ENCODE data around the gene CLDN8.

Gene CLDN8

DNA sequence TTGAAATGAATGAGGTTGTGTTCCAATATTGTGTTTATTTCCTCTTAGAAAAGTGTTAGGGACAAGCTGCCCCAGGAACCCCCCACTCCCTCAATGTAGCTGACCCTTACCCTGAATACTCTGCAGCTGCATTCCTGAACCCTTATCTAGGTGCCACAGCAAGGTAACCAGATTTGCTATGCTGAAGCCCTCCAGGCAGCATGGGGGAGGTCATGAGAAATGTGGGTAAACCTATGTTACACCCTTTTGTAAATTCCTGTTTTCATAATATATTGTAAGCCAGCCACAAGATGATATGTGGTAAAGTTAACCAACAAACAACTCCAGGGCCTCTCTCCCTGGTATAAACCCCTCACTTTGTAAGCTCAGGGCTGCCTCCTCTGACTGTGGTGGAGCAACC lies 27.8 kb upstream of the CLDN8 start:
- Histone ChIP-seq H3K14ac (ENCODE audit: low read length) (no peak overlapping the region), H3K9ac (ENCODE audit: low read depth, low read length, poor library complexity) (no peak overlapping the region), H3K27me3 (ENCODE audit: control insufficient read depth in 3 of 3, insufficient read depth in 3 of 3, low read depth in 1 of 3, low read length in 3 of 3) (no peaks in the 10 kb centered on the region), H2AFZ (ENCODE audit: low read length) (no peak overlapping the region), H2BK12ac (ENCODE audit: low read length) (no peak overlapping the region), H3K18ac (ENCODE audit: low read length) (no peak overlapping the region), H2BK15ac (ENCODE audit: low read length) (no peak overlapping the region), H3K4me3 (ENCODE audit: low read length in 2 of 2) (no peak overlapping the region), H3K36me3 (replicated peaks in 1 of 2; ENCODE audit: control insufficient read depth in 2 of 2, insufficient read depth in 2 of 2, low read length in 2 of 2) (no peaks in the 10 kb centered on the region), H3K23ac (ENCODE audit: low read depth, low read length, poor library complexity) (no peak overlapping the region), H3K9me3 (replicated peaks in 1 of 2; ENCODE audit: control insufficient read depth in 2 of 2, insufficient read depth in 1 of 2, low read depth in 1 of 2, low read length in 2 of 2) (no peaks in the 10 kb centered on the region), H3K4me2 (ENCODE audit: insufficient read depth, low read length, poor library complexity, severe bottlenecking) (no peak overlapping the region), H3K27ac (replicated peaks; ENCODE audit: low read length) (no peak overlapping the region), H3K4me1 (ENCODE audit: control insufficient read depth in 2 of 2, insufficient read depth in 1 of 2, low read depth in 1 of 2, low read length in 2 of 2) (no peaks in the 10 kb centered on the region), H2BK120ac (ENCODE audit: low read depth, low read length) (no peak overlapping the region), H3K79me1 (ENCODE audit: low read depth, low read length) (no peaks in the 10 kb centered on the region), H2AK5ac (ENCODE audit: low read depth, low read length) (no peak overlapping the region), H3K4ac (ENCODE audit: low read length) (no peak overlapping the region), H4K8ac (ENCODE audit: low read depth, low read length) (no peak overlapping the region), H2BK5ac (ENCODE audit: low read length) (no peak overlapping the region), H4K91ac (ENCODE audit: low read depth, low read length, poor library complexity) (no peak overlapping the region)
- DNase-seq (ENCODE audit: low spot score): no peak

DNA sequence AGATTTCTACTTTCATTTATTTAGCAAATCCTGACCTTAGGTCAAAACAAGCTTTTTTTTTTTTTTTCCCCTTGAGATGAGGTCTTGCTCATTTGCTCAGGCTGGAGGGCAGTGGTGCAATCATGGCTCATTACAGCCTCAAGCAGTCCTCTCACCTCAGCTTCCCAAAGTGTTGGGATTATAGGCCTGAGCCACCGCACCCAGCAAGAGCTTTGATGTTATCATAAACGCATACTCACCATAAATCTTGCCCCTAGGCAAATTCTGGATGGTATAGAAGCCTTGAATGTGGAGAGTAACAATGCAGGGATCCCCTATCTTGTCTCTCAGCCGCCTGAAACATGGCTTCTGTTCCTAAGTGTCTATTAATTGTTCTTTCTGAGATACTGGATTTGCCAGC lies 24.8 kb upstream of the CLDN8 start:
- Histone ChIP-seq H3K27ac (replicated peaks; ENCODE audit: low read length) (no peak overlapping the region), H3K27me3 (ENCODE audit: control insufficient read depth in 3 of 3, insufficient read depth in 3 of 3, low read depth in 1 of 3, low read length in 3 of 3) (no peaks in the 10 kb centered on the region), H3K4ac (ENCODE audit: low read length) (no peak overlapping the region), H2BK15ac (ENCODE audit: low read length) (no peak overlapping the region), H2BK5ac (ENCODE audit: low read length) (no peak overlapping the region), H2AK5ac (ENCODE audit: low read depth, low read length) (no peak overlapping the region), H3K36me3 (replicated peaks in 1 of 2; ENCODE audit: control insufficient read depth in 2 of 2, insufficient read depth in 2 of 2, low read length in 2 of 2) (no peaks in the 10 kb centered on the region), H4K8ac (ENCODE audit: low read depth, low read length) (no peak overlapping the region), H2BK120ac (ENCODE audit: low read depth, low read length) (no peak overlapping the region), H3K4me1 (ENCODE audit: control insufficient read depth in 2 of 2, insufficient read depth in 1 of 2, low read depth in 1 of 2, low read length in 2 of 2) (no peaks in the 10 kb centered on the region), H2BK12ac (ENCODE audit: low read length) (no peak overlapping the region), H3K79me1 (ENCODE audit: low read depth, low read length) (no peaks in the 10 kb centered on the region), H3K14ac (ENCODE audit: low read length) (peak overlapping the region; percentile 82), H3K23ac (ENCODE audit: low read depth, low read length, poor library complexity) (no peak overlapping the region), H2AFZ (ENCODE audit: low read length) (no peak overlapping the region), H3K4me3 (ENCODE audit: low read length in 2 of 2) (no peak overlapping the region), H3K9ac (ENCODE audit: low read depth, low read length, poor library complexity) (no peak overlapping the region), H3K18ac (ENCODE audit: low read length) (no peak overlapping the region), H4K91ac (ENCODE audit: low read depth, low read length, poor library complexity) (no peak overlapping the region), H3K9me3 (replicated peaks in 1 of 2; ENCODE audit: control insufficient read depth in 2 of 2, insufficient read depth in 1 of 2, low read depth in 1 of 2, low read length in 2 of 2) (no peaks in the 10 kb centered on the region), H3K4me2 (ENCODE audit: insufficient read depth, low read length, poor library complexity, severe bottlenecking) (no peak overlapping the region)
- WGBS, 2 donors (ENCODE audit: extremely low coverage in 2 of 2, insufficient read length in 2 of 2, insufficient replicate concordance in 1 of 2): no CpG with 5 or more reads among the region's 3 CpGs
- DNase-seq (ENCODE audit: low spot score): no peak

DNA sequence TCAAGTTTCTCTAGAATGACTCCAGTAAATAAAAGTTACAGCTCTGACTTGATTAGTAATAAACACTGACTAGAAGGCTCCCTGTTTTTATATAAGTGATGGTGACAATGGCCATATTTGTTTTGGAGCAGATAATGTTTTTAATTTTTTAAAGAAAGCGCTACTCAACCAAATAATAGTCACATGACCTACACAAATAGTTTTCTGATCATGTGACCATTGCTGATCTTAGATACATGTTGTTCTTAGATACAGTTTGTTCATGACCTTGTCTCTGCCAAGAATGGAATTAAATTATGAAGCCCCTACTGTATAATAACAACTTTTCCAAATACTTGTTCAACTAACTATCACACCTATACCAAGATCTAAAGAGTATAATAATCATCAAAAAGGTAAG lies 22.3 kb upstream of the CLDN8 start:
- H2BK120ac ChIP-seq (ENCODE audit: low read depth, low read length): no peak overlapping the region
- H3K4me3 ChIP-seq (ENCODE audit: low read length in 2 of 2): no peak overlapping the region
- no peak overlapping the region for H3K18ac ChIP-seq (ENCODE audit: low read length)
- no peaks in the 10 kb centered on the region for H3K79me1 ChIP-seq (ENCODE audit: low read depth, low read length)
- no peak overlapping the region for H3K4ac ChIP-seq (ENCODE audit: low read length)
- H3K27me3 ChIP-seq (ENCODE audit: control insufficient read depth in 3 of 3, insufficient read depth in 3 of 3, low read depth in 1 of 3, low read length in 3 of 3): no peaks in the 10 kb centered on the region
- H3K23ac ChIP-seq (ENCODE audit: low read depth, low read length, poor library complexity): no peak overlapping the region
- H3K27ac ChIP-seq (replicated peaks; ENCODE audit: low read length): no peak overlapping the region
- DNase-seq (ENCODE audit: low spot score): no peak
- no peak overlapping the region for H2BK15ac ChIP-seq (ENCODE audit: low read length)
- no peak overlapping the region for H3K14ac ChIP-seq (ENCODE audit: low read length)
- no peak overlapping the region for H2AK5ac ChIP-seq (ENCODE audit: low read depth, low read length)
- no peaks in the 10 kb centered on the region for H3K9me3 ChIP-seq (replicated peaks in 1 of 2; ENCODE audit: control insufficient read depth in 2 of 2, insufficient read depth in 1 of 2, low read depth in 1 of 2, low read length in 2 of 2)
- WGBS, 2 donors (ENCODE audit: extremely low coverage in 2 of 2, insufficient read length in 2 of 2, insufficient replicate concordance in 1 of 2): no CpG with 5 or more reads among the region's 1 CpG
- H2BK5ac ChIP-seq (ENCODE audit: low read length): no peak overlapping the region
- no peak overlapping the region for H3K4me2 ChIP-seq (ENCODE audit: insufficient read depth, low read length, poor library complexity, severe bottlenecking)
- H3K9ac ChIP-seq (ENCODE audit: low read depth, low read length, poor library complexity): no peak overlapping the region
- no peak overlapping the region for H4K8ac ChIP-seq (ENCODE audit: low read depth, low read length)
- no peaks in the 10 kb centered on the region for H3K4me1 ChIP-seq (ENCODE audit: control insufficient read depth in 2 of 2, insufficient read depth in 1 of 2, low read depth in 1 of 2, low read length in 2 of 2)
- no peaks in the 10 kb centered on the region for H3K36me3 ChIP-seq (replicated peaks in 1 of 2; ENCODE audit: control insufficient read depth in 2 of 2, insufficient read depth in 2 of 2, low read length in 2 of 2)
- H4K91ac ChIP-seq (ENCODE audit: low read depth, low read length, poor library complexity): no peak overlapping the region
- H2AFZ ChIP-seq (ENCODE audit: low read length): no peak overlapping the region
- no peak overlapping the region for H2BK12ac ChIP-seq (ENCODE audit: low read length)

DNA sequence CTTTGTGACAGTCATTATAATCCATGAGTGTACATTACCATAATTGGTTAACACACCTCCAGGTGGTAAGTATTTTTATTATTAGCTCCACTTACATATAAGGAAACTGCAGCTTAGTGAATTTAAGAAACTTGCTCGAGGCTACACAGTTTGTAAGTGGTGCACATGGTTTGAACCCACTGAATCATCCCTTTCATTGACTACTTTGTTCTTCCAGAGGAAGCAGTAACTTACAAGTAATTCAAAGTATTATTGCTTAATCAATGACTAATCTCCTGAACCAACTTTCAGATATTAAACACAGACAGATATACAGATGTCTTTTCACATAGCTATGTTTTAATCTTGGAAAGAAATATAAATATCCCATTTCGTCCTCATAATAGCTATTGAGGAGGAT lies 18.7 kb upstream of the CLDN8 start:
- H3K4ac ChIP-seq (ENCODE audit: low read length): no peak overlapping the region
- H3K18ac ChIP-seq (ENCODE audit: low read length): no peak overlapping the region
- no peak overlapping the region for H2AK5ac ChIP-seq (ENCODE audit: low read depth, low read length)
- no peak overlapping the region for H4K8ac ChIP-seq (ENCODE audit: low read depth, low read length)
- no peak overlapping the region for H3K27ac ChIP-seq (replicated peaks; ENCODE audit: low read length)
- no CpG with 5 or more reads among the region's 2 CpGs for WGBS, 2 donors (ENCODE audit: extremely low coverage in 2 of 2, insufficient read length in 2 of 2, insufficient replicate concordance in 1 of 2)
- no peak overlapping the region for H3K14ac ChIP-seq (ENCODE audit: low read length)
- no peaks in the 10 kb centered on the region for H3K4me1 ChIP-seq (ENCODE audit: control insufficient read depth in 2 of 2, insufficient read depth in 1 of 2, low read depth in 1 of 2, low read length in 2 of 2)
- no peaks in the 10 kb centered on the region for H3K36me3 ChIP-seq (replicated peaks in 1 of 2; ENCODE audit: control insufficient read depth in 2 of 2, insufficient read depth in 2 of 2, low read length in 2 of 2)
- no peak overlapping the region for H2BK12ac ChIP-seq (ENCODE audit: low read length)
- H3K23ac ChIP-seq (ENCODE audit: low read depth, low read length, poor library complexity): no peak overlapping the region
- H2BK120ac ChIP-seq (ENCODE audit: low read depth, low read length): no peak overlapping the region
- no peaks in the 10 kb centered on the region for H3K9me3 ChIP-seq (replicated peaks in 1 of 2; ENCODE audit: control insufficient read depth in 2 of 2, insufficient read depth in 1 of 2, low read depth in 1 of 2, low read length in 2 of 2)
- H3K79me1 ChIP-seq (ENCODE audit: low read depth, low read length): no peaks in the 10 kb centered on the region
- H4K91ac ChIP-seq (ENCODE audit: low read depth, low read length, poor library complexity): no peak overlapping the region
- no peaks in the 10 kb centered on the region for H3K27me3 ChIP-seq (ENCODE audit: control insufficient read depth in 3 of 3, insufficient read depth in 3 of 3, low read depth in 1 of 3, low read length in 3 of 3)
- no peak overlapping the region for H2BK15ac ChIP-seq (ENCODE audit: low read length)
- no peak for DNase-seq (ENCODE audit: low spot score)
- no peak overlapping the region for H2BK5ac ChIP-seq (ENCODE audit: low read length)
- no peak overlapping the region for H3K9ac ChIP-seq (ENCODE audit: low read depth, low read length, poor library complexity)
- no peak overlapping the region for H3K4me2 ChIP-seq (ENCODE audit: insufficient read depth, low read length, poor library complexity, severe bottlenecking)
- no peak overlapping the region for H3K4me3 ChIP-seq (ENCODE audit: low read length in 2 of 2)
- no peak overlapping the region for H2AFZ ChIP-seq (ENCODE audit: low read length)

Measured in neuronal stem cell (in vitro differentiated cells).